Measurements from ENCODE around the gene CACNB2.

GRCh38 chr10:18406136-18406535, 265.9 kb downstream of the CACNB2 start:
- no peak for TF ChIP-seq CTCF (IDR thresholded peaks at IDR 0.05)
- no peak for TF ChIP-seq POLR2A (IDR thresholded peaks at IDR 0.05)
- no peak for TF ChIP-seq POLR2AphosphoS5 (IDR thresholded peaks at IDR 0.05)

Data from gastroesophageal sphincter (tissue), 3 donors.